ENCODE results near the gene PLA2G3. TPM values are rescaled to one million over a fixed set of nuclear protein-coding genes. Genes with fewer than 3 reads are reported as not detected.
A peak's percentile ranks its signal among the peaks of the same experiment; 100 is the strongest.

Gene PLA2G3
- total and polyA plus RNA-seq, 4 donors, result 0.85 to 17.4 (median 8.2) TPM

- peak within 1 kb of the TSS in 1 of 2 donors; percentile 84 for H3K9ac ChIP-seq (ENCODE audit: insufficient read depth in 1 of 2, low read length in 2 of 2)
- H3K4me3 ChIP-seq, result peak within 1 kb of the TSS; percentile 69
- no peaks in the 10 kb centered on the region for H3K9me3 ChIP-seq (ENCODE audit: control insufficient read depth in 4 of 4, insufficient read depth in 3 of 4, low read length in 3 of 4)
- H3K27me3 ChIP-seq (ENCODE audit: control insufficient read depth in 3 of 3, insufficient read depth in 3 of 3, low read length in 2 of 3), result no peaks in the 10 kb centered on the region
- DNase-seq (peak; percentile 95 to 98 (median 97)), ATAC-seq (ENCODE audit: insufficient read depth, low FRiP score) (peak; percentile 97)
- peaks cover 0 to 8% (median 1%) of the 10 kb centered on the region in 4 donors for H3K36me3 ChIP-seq (ENCODE audit: control insufficient read depth in 4 of 4, insufficient read depth in 4 of 4, low read length in 4 of 4)
- peak within 1 kb of the TSS; percentile 85 to 94 for H3K27ac ChIP-seq (ENCODE audit: low read depth in 1 of 2, low read length in 1 of 2)
- whole genome bisulfite sequencing, 2 donors, result 5 to 7% methylated on average over 31 to 67 of the region's 67 CpGs
- TF ChIP-seq CTCF (IDR thresholded peaks at IDR 0.05; ENCODE audit: control extremely low read depth, extremely low read depth), result peak; percentile 76
- H3K4me1 ChIP-seq (ENCODE audit: control insufficient read depth in 5 of 5, insufficient read depth in 5 of 5, low read length in 5 of 5), result peaks cover 0 to 11% (median 2%) of the 10 kb centered on the region in 5 donors
Measured at GRCh38 chr22:31107178-31107893, 33.0 kb downstream of the PLA2G3 start, which contains the start of gene SELENOM. SELENOM (minus strand) TSS chr22:31107568; CDS start chr22:31107505, 63 bp downstream.

GRCh38 chr22:31106731-31107177 lies 33.6 kb downstream of the PLA2G3 start:
- H3K4me3 ChIP-seq, result peak overlapping the region; percentile 69
- H3K9ac ChIP-seq (ENCODE audit: insufficient read depth in 1 of 2, low read length in 2 of 2), result peak overlapping the region in 1 of 2 donors; percentile 84
- H3K27me3 ChIP-seq (ENCODE audit: control insufficient read depth in 3 of 3, insufficient read depth in 3 of 3, low read length in 2 of 3), result no peaks in the 10 kb centered on the region
- H3K27ac ChIP-seq (ENCODE audit: low read depth in 1 of 2, low read length in 1 of 2), result peak overlapping the region; percentile 85 to 94
- H3K9me3 ChIP-seq (ENCODE audit: control insufficient read depth in 4 of 4, insufficient read depth in 3 of 4, low read length in 3 of 4), result no peaks in the 10 kb centered on the region
- DNase-seq (peak in 2 of 3 donors; percentile 12 to 26), ATAC-seq (ENCODE audit: insufficient read depth, low FRiP score) (no peak)
- H3K36me3 ChIP-seq (ENCODE audit: control insufficient read depth in 4 of 4, insufficient read depth in 4 of 4, low read length in 4 of 4), result peaks cover 0 to 10% (median 7%) of the 10 kb centered on the region in 4 donors
- no peak for TF ChIP-seq CTCF (IDR thresholded peaks at IDR 0.05; ENCODE audit: control extremely low read depth, extremely low read depth)
- 65 to 86% methylated on average over 14 of the region's 14 CpGs for WGBS, 2 donors
- H3K4me1 ChIP-seq (ENCODE audit: control insufficient read depth in 5 of 5, insufficient read depth in 5 of 5, low read length in 5 of 5), result peaks cover 0 to 11% (median 2%) of the 10 kb centered on the region in 5 donors

DNA sequence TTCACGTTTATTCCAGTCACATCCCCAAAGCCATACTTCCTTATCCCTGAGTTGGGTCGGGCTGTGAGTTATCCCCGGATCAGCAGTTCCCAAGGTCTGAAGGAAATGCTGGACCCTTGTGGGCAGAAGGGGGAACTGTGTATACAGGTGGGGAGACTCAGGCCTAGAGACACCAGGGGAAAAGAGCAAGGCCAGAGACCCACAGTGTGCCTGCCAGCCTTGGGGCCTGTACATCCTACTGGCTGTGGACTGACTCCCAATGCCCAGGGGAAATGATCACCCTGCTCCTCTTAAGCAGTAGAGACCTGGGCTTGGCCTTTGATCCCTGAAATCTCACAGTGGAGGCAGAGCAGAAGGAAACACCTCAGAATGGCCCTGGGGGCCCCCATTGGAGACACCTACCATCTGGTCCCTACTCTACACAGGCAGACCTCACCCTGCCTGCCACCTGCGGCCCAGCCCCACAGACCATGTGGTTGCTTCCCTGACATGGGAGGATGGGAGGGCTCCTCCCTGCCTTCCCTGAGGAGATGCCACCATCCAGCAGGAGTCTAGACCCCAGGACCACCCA lies 34.2 kb downstream of the PLA2G3 start:
- DNase-seq (peak; percentile 12 to 19 (median 18)), ATAC-seq (ENCODE audit: insufficient read depth, low FRiP score) (no peak)
- no peaks in the 10 kb centered on the region for H3K9me3 ChIP-seq (ENCODE audit: control insufficient read depth in 4 of 4, insufficient read depth in 3 of 4, low read length in 3 of 4)
- H3K27me3 ChIP-seq (ENCODE audit: control insufficient read depth in 3 of 3, insufficient read depth in 3 of 3, low read length in 2 of 3), result no peaks in the 10 kb centered on the region
- peak overlapping the region; percentile 69 for H3K4me3 ChIP-seq
- no peak overlapping the region for H3K9ac ChIP-seq (ENCODE audit: insufficient read depth in 1 of 2, low read length in 2 of 2)
- peaks cover 1 to 13% (median 10%) of the 10 kb centered on the region in 4 donors for H3K36me3 ChIP-seq (ENCODE audit: control insufficient read depth in 4 of 4, insufficient read depth in 4 of 4, low read length in 4 of 4)
- TF ChIP-seq CTCF (IDR thresholded peaks at IDR 0.05; ENCODE audit: control extremely low read depth, extremely low read depth), result no peak
- H3K4me1 ChIP-seq (ENCODE audit: control insufficient read depth in 5 of 5, insufficient read depth in 5 of 5, low read length in 5 of 5), result peaks cover 0 to 11% (median 2%) of the 10 kb centered on the region in 5 donors
- H3K27ac ChIP-seq (ENCODE audit: low read depth in 1 of 2, low read length in 1 of 2), result peak overlapping the region in 1 of 2 donors; percentile 94
- 61 to 80% methylated on average over 4 of the region's 4 CpGs for WGBS, 2 donors

All from lung (tissue), 12 donors.